NT2/D1 (cell line): Measurements from ENCODE around the gene FMN2.
A peak's percentile ranks its signal among the peaks of the same experiment; 100 is the strongest.

ENCODE experiments used
- DNase-seq: peaks from one replicate; pipeline ENCODE4 v3.0.0-alpha.2; 2011; ENCODE audit warnings: low read depth, low spot score
- H3K27me3 ChIP-seq: 2 replicates; pipeline ENCODE4 v1.6.0; 2011; ENCODE audit warnings: mild to moderate bottlenecking; ENCODE audit not compliant: insufficient read length, insufficient read depth
- H3K36me3 ChIP-seq: 2 replicates; pipeline ENCODE4 v1.6.1; 2011; ENCODE audit warnings: mild to moderate bottlenecking, low read length, mixed read lengths; ENCODE audit not compliant: insufficient read depth, insufficient read length
- H3K4me1 ChIP-seq: 2 replicates; pipeline ENCODE4 v1.5.1; 2011; ENCODE audit not compliant: insufficient read depth, insufficient read length
- H3K4me3 ChIP-seq: 2 replicates; pipeline ENCODE4 v1.5.1; 2011; ENCODE audit warnings: low read depth; ENCODE audit not compliant: insufficient read length
- H3K9ac ChIP-seq: 2 replicates; pipeline ENCODE4 v1.6.0; 2011; ENCODE audit warnings: low read depth; ENCODE audit not compliant: insufficient read length
- H3K9me3 ChIP-seq: 2 replicates; pipeline ENCODE4 v1.5.1; 2011; ENCODE audit warnings: mild to moderate bottlenecking, low read length; ENCODE audit not compliant: insufficient read depth
- SUZ12 ChIP-seq: IDR thresholded peaks from 2 replicates; pipeline ENCODE4 v1.6.1; 2011; ENCODE audit not compliant: insufficient read length, insufficient read depth; ENCODE audit errors: extremely low read depth
- YY1 ChIP-seq: IDR thresholded peaks from 2 replicates; pipeline ENCODE4 v1.6.1; 2011; ENCODE audit not compliant: insufficient read length, insufficient read depth
- ZNF274 ChIP-seq: IDR thresholded peaks from 2 replicates; pipeline ENCODE4 v1.6.1; 2011; ENCODE audit warnings: mild to moderate bottlenecking, low read depth, low read length

Gene FMN2

DNA sequence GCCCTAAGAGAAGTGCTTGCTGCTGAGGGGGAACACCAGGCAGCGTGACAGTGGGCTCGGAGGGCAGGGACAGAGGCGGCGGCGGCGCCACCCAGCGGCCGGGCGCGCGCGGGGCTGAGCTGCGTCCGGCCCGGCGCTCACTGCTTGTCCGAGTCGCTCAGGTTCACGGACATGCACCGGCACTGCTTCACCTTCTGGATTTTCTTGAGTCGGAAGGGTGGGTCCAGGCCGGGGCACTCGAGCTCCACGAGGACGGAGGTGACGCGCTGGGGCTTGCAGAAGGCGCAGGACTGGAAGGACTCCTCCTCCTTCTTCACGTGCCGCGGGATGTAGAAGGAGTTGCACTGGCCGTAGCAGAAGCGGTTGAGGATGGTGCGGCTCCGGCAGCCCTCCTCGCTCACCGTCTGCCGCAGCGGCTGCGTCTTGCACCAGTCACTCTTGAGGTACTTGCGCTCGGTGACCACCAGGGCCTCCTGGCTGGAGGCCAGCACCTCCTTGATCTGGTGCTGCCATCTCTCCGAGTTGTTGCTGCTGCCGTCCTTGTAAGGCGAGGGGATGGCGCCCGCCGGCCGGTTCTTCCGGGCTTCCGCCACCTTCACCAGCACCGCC is 401.3 kb downstream of the FMN2 start:
- peak overlapping the region; percentile 38 for H3K4me3 ChIP-seq
- no peak for TF ChIP-seq YY1

DNA sequence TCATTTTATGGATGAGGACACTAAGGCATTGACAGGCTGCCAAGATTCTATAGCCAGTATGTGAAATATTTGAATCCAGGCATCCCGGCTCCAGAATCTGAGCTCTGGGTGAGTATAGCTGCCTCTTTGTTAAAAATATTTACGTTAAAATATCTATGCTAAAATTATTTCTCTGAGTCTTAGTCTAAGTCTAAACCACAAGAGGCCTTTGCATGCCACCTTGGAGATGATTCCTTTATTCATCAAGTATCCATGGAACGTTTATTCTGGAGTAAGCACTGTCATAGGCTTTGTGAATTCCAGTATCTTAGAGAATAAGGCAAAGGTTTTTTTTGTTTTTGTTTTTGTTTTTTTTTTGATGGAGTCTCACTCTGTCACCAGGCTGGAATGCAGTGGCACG is 403.9 kb downstream of the FMN2 start:
- Histone ChIP-seq H3K36me3 (no peaks in the 10 kb centered on the region), H3K27me3 (no peaks in the 10 kb centered on the region), H3K9ac (no peak overlapping the region), H3K9me3 (peaks cover 11% of the 10 kb centered on the region; the same call in 1 of the 2 replicates), H3K4me3 (no peak overlapping the region), H3K4me1 (no peaks in the 10 kb centered on the region)
- TF ChIP-seq ZNF274 (no peak), SUZ12 (no peak), YY1 (no peak)
- DNase-seq = no peak

More for the DNA sequence above, 401.3 kb downstream of the FMN2 start:
- Histone ChIP-seq H3K36me3 (no peaks in the 10 kb centered on the region), H3K4me1 (no peaks in the 10 kb centered on the region), H3K27me3 (no peaks in the 10 kb centered on the region), H3K9ac (peak overlapping the region; percentile 66), H3K9me3 (peaks cover 11% of the 10 kb centered on the region; the same call in 1 of the 2 replicates)
- DNase-seq = peak; percentile 38

- no peak overlapping the region for H3K9ac ChIP-seq
- H3K27me3 ChIP-seq = no peaks in the 10 kb centered on the region
- no peaks in the 10 kb centered on the region for H3K4me1 ChIP-seq
- TF ChIP-seq SUZ12 = no peak
- no peak for TF ChIP-seq ZNF274
- no peak for TF ChIP-seq YY1
- no peaks in the 10 kb centered on the region for H3K36me3 ChIP-seq
- no peak overlapping the region for H3K4me3 ChIP-seq
- DNase-seq = no peak
- H3K9me3 ChIP-seq = peaks cover 11% of the 10 kb centered on the region; the same call in 1 of the 2 replicates
These were observed 404.7 kb downstream of the FMN2 start for GRCh38 chr1:240496356-240496755.

GRCh38 chr1:240496941-240497340 is 405.3 kb downstream of the FMN2 start:
- H3K9me3 ChIP-seq = peaks cover 7% of the 10 kb centered on the region; the same call in 1 of the 2 replicates
- H3K9ac ChIP-seq = no peak overlapping the region
- H3K27me3 ChIP-seq = no peaks in the 10 kb centered on the region
- no peak for TF ChIP-seq YY1
- TF ChIP-seq ZNF274 = no peak
- no peaks in the 10 kb centered on the region for H3K4me1 ChIP-seq
- H3K36me3 ChIP-seq = no peaks in the 10 kb centered on the region
- no peak overlapping the region for H3K4me3 ChIP-seq
- no peak for DNase-seq

GRCh38 chr1:240497908-240498307 is 406.2 kb downstream of the FMN2 start:
- Histone ChIP-seq H3K4me3 (no peak overlapping the region), H3K9me3 (no peaks in the 10 kb centered on the region; the same call in 1 of the 2 replicates), H3K4me1 (no peaks in the 10 kb centered on the region), H3K27me3 (no peaks in the 10 kb centered on the region), H3K9ac (no peak overlapping the region), H3K36me3 (no peaks in the 10 kb centered on the region)
- TF ChIP-seq YY1 (no peak), SUZ12 (no peak), ZNF274 (no peak)
- DNase-seq = no peak

- Histone ChIP-seq H3K9ac (no peak overlapping the region), H3K9me3 (no peaks in the 10 kb centered on the region; the same call in 1 of the 2 replicates), H3K27me3 (no peaks in the 10 kb centered on the region), H3K36me3 (no peaks in the 10 kb centered on the region), H3K4me3 (no peak overlapping the region), H3K4me1 (no peaks in the 10 kb centered on the region)
- no peak for DNase-seq
- TF ChIP-seq SUZ12 = no peak
- TF ChIP-seq YY1 = no peak
- no peak for TF ChIP-seq ZNF274
These were observed 406.7 kb downstream of the FMN2 start for GRCh38 chr1:240498335-240498734.

- no peaks in the 10 kb centered on the region for H3K36me3 ChIP-seq
- H3K27me3 ChIP-seq = no peaks in the 10 kb centered on the region
- H3K9ac ChIP-seq = no peak overlapping the region
- no peaks in the 10 kb centered on the region; the same call in 1 of the 2 replicates for H3K9me3 ChIP-seq
- no peak for TF ChIP-seq YY1
- no peak for TF ChIP-seq SUZ12
- no peak for TF ChIP-seq ZNF274
- no peak overlapping the region for H3K4me3 ChIP-seq
- DNase-seq = no peak
- no peaks in the 10 kb centered on the region for H3K4me1 ChIP-seq
These were observed 407.3 kb downstream of the FMN2 start for GRCh38 chr1:240499012-240499411.
